ENCODE measurements around the gene TMEM150C. TPM values are rescaled to one million over a fixed set of nuclear protein-coding genes. Genes with fewer than 3 reads are reported as not detected.

The TMEM150C gene
- total and polyA plus RNA-seq, 4 donors = 4.8 to 8.7 (median 5.2) TPM

DNA sequence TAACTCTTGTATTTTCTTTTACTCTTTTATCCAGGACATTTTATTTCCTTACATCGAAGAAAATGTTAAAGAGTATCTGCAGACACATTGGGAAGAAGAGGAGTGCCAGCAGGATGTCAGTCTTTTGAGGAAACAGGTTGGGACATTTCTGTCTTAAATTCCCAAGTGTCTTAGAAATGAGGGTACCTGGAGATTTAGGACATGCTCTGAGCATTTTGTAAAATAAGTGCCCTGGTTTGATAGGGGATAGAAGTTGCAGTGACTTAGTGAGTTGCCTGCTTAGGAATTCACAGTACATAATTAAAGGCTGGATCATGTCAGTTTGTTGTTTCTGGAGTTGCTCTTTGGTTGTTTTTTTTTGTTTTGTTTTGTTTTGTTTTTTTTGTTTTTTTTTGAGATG, 113.9 kb downstream of the TMEM150C start:
- no peak for TF ChIP-seq RXRA (IDR thresholded peaks at IDR 0.05)
- TF ChIP-seq FOXA2 (IDR thresholded peaks at IDR 0.05) = no peak
- no peak for TF ChIP-seq HNF4A (conservative IDR thresholded peaks at IDR 0.05)
- no peak for TF ChIP-seq YY1 (IDR thresholded peaks at IDR 0.05)
- TF ChIP-seq FOXA1 (IDR thresholded peaks at IDR 0.05) = no peak
- no peak for TF ChIP-seq NR2F2 (IDR thresholded peaks at IDR 0.05)
- TF ChIP-seq EGR1 (IDR thresholded peaks at IDR 0.05; ENCODE audit: low read depth in 2 of 2) = no peak
- TF ChIP-seq MAX (IDR thresholded peaks at IDR 0.05) = no peak
- Histone ChIP-seq H3K4me3 (ENCODE audit: low read depth in 1 of 3, low read length in 3 of 3) (no peak overlapping the region), H3K27me3 (ENCODE audit: control insufficient read depth in 4 of 4, insufficient read depth in 4 of 4, low read length in 3 of 4) (no peaks in the 10 kb centered on the region), H3K4me1 (ENCODE audit: control insufficient read depth in 4 of 4, insufficient read depth in 4 of 4, low read length in 3 of 4) (no peaks in the 10 kb centered on the region), H3K27ac (ENCODE audit: low read depth in 1 of 2, low read length in 2 of 2) (no peak overlapping the region), H3K9ac (ENCODE audit: low read depth in 1 of 2, low read length in 2 of 2) (no peak overlapping the region), H3K9me3 (ENCODE audit: control insufficient read depth in 4 of 4, low read length in 3 of 4) (no peaks in the 10 kb centered on the region), H3K36me3 (ENCODE audit: control insufficient read depth in 4 of 4, insufficient read depth in 3 of 4, low read depth in 1 of 4, low read length in 3 of 4) (peaks cover 0 to 19% (median 13%) of the 10 kb centered on the region in 4 donors)
- WGBS = 95% methylated on average over 1 of the region's 1 CpG
- DNase-seq (ENCODE audit: low spot score) = no peak

GRCh38 chr4:82439088-82439487, 122.7 kb downstream of the TMEM150C start:
- 75% methylated on average over 2 of the region's 2 CpGs for WGBS
- no peak for TF ChIP-seq RAD21 (IDR thresholded peaks at IDR 0.05)
- TF ChIP-seq, protein P1, sequence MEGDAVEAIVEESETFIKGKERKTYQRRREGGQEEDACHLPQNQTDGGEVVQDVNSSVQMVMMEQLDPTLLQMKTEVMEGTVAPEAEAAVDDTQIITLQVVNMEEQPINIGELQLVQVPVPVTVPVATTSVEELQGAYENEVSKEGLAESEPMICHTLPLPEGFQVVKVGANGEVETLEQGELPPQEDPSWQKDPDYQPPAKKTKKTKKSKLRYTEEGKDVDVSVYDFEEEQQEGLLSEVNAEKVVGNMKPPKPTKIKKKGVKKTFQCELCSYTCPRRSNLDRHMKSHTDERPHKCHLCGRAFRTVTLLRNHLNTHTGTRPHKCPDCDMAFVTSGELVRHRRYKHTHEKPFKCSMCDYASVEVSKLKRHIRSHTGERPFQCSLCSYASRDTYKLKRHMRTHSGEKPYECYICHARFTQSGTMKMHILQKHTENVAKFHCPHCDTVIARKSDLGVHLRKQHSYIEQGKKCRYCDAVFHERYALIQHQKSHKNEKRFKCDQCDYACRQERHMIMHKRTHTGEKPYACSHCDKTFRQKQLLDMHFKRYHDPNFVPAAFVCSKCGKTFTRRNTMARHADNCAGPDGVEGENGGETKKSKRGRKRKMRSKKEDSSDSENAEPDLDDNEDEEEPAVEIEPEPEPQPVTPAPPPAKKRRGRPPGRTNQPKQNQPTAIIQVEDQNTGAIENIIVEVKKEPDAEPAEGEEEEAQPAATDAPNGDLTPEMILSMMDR (IDR thresholded peaks at IDR 0.05; ENCODE audit: low read depth, low read length, missing input control) = no peak
- Histone ChIP-seq H3K27me3 (ENCODE audit: control insufficient read depth in 4 of 4, insufficient read depth in 4 of 4, low read length in 3 of 4) (no peaks in the 10 kb centered on the region), H3K9me3 (ENCODE audit: control insufficient read depth in 4 of 4, low read length in 3 of 4) (no peaks in the 10 kb centered on the region), H3K9ac (ENCODE audit: low read depth in 1 of 2, low read length in 2 of 2) (no peak overlapping the region), H3K36me3 (ENCODE audit: control insufficient read depth in 4 of 4, insufficient read depth in 3 of 4, low read depth in 1 of 4, low read length in 3 of 4) (no peaks in the 10 kb centered on the region), H3K27ac (ENCODE audit: low read depth in 1 of 2, low read length in 2 of 2) (no peak overlapping the region), H3K4me1 (ENCODE audit: control insufficient read depth in 4 of 4, insufficient read depth in 4 of 4, low read length in 3 of 4) (no peaks in the 10 kb centered on the region), H3K4me3 (ENCODE audit: low read depth in 1 of 3, low read length in 3 of 3) (no peak overlapping the region)
- no peak for DNase-seq (ENCODE audit: low spot score)

GRCh38 chr4:82437285-82438005, 124.3 kb downstream of the TMEM150C start:
- Histone ChIP-seq H3K27ac (ENCODE audit: low read depth in 1 of 2, low read length in 2 of 2) (no peak overlapping the region), H3K27me3 (ENCODE audit: control insufficient read depth in 4 of 4, insufficient read depth in 4 of 4, low read length in 3 of 4) (no peaks in the 10 kb centered on the region), H3K9ac (ENCODE audit: low read depth in 1 of 2, low read length in 2 of 2) (no peak overlapping the region), H3K4me3 (ENCODE audit: low read depth in 1 of 3, low read length in 3 of 3) (no peak overlapping the region), H3K4me1 (ENCODE audit: control insufficient read depth in 4 of 4, insufficient read depth in 4 of 4, low read length in 3 of 4) (no peaks in the 10 kb centered on the region), H3K9me3 (ENCODE audit: control insufficient read depth in 4 of 4, low read length in 3 of 4) (no peaks in the 10 kb centered on the region), H3K36me3 (ENCODE audit: control insufficient read depth in 4 of 4, insufficient read depth in 3 of 4, low read depth in 1 of 4, low read length in 3 of 4) (no peaks in the 10 kb centered on the region)
- no peak for DNase-seq (ENCODE audit: low spot score)
- TF ChIP-seq RXRA (IDR thresholded peaks at IDR 0.05) (no peak), YY1 (IDR thresholded peaks at IDR 0.05) (no peak), MAX (IDR thresholded peaks at IDR 0.05) (no peak), SP1 (IDR thresholded peaks at IDR 0.05) (no peak), ZBTB33 (IDR thresholded peaks at IDR 0.05) (no peak), ATF3 (IDR thresholded peaks at IDR 0.05) (no peak), RAD21 (IDR thresholded peaks at IDR 0.05) (no peak), GABPA (IDR thresholded peaks at IDR 0.05 in 1 of 2, conservative IDR thresholded peaks at IDR 0.05 in 1 of 2) (no peak), TAF1 (conservative IDR thresholded peaks at IDR 0.05) (no peak)
- 95% methylated on average over 4 of the region's 4 CpGs for WGBS

All from liver (tissue), 9 donors.